SHP77 (cell line): ENCODE results near the gene KCTD20.
"Not testable (repeated sequence)": the region's sequence is repeated elsewhere in the genome, so short reads cannot be mapped to it uniquely, and the experiment has no call there.

ENCODE experiments used
- DNase-seq, 2 experiments: peaks; one replicate each; lab custom pipeline; 2025; lab: John Stamatoyannopoulos, UW

Gene KCTD20

GRCh38 chr6:36442671-36443470, at the start of gene KCTD20, which contains the start of gene PXT1:
TSS of gene KCTD20 (plus strand) at chr6:36443000. CDS start at chr6:36470098, 27,098 bp downstream.
TSS of gene PXT1 (minus strand) at chr6:36442854. CDS start at chr6:36426082, 16,772 bp downstream.
- DNase-seq = peak; percentile 75 to 86

GRCh38 chr6:36399970-36400369, 42.8 kb upstream of the KCTD20 start:
- no peak for DNase-seq

GRCh38 chr6:36402481-36402880, 40.3 kb upstream of the KCTD20 start:
- no peak for DNase-seq

GRCh38 chr6:36404164-36404563, 38.6 kb upstream of the KCTD20 start:
- no peak for DNase-seq

- not testable (repeated sequence) for DNase-seq
These were observed 33.1 kb upstream of the KCTD20 start for GRCh38 chr6:36409718-36410117.

- DNase-seq = no peak
These were observed 29.0 kb upstream of the KCTD20 start for GRCh38 chr6:36413489-36414480.

- DNase-seq = no peak
These were observed 28.3 kb upstream of the KCTD20 start for GRCh38 chr6:36414481-36414880.

GRCh38 chr6:36418558-36418957, 24.2 kb upstream of the KCTD20 start:
- DNase-seq = no peak

- no peak for DNase-seq
These were observed 23.5 kb upstream of the KCTD20 start for GRCh38 chr6:36419310-36419709.

- DNase-seq = no peak
These were observed 20.1 kb upstream of the KCTD20 start for GRCh38 chr6:36422714-36423100.

GRCh38 chr6:36423101-36423824, 19.5 kb upstream of the KCTD20 start:
- DNase-seq = peak; percentile 97 to 99

GRCh38 chr6:36426622-36427021, 16.2 kb upstream of the KCTD20 start:
- no peak for DNase-seq

GRCh38 chr6:36428911-36429310, 13.9 kb upstream of the KCTD20 start:
- DNase-seq = no peak

- DNase-seq = no peak
These were observed 12.4 kb upstream of the KCTD20 start for GRCh38 chr6:36430351-36430750.

GRCh38 chr6:36431197-36431596, 11.6 kb upstream of the KCTD20 start:
- no peak for DNase-seq

- DNase-seq = no peak
These were observed 10.6 kb upstream of the KCTD20 start for GRCh38 chr6:36432151-36432671.

GRCh38 chr6:36436466-36436865, 6.3 kb upstream of the KCTD20 start:
- no peak for DNase-seq

- DNase-seq = peak; percentile 95 to 96
These were observed 1.4 kb upstream of the KCTD20 start for GRCh38 chr6:36441307-36441894.

GRCh38 chr6:36442103-36442670, 613 bp upstream of the KCTD20 start:
- no peak for DNase-seq

- peak; percentile 15 to 42 for DNase-seq
These were observed 950 bp downstream of the KCTD20 start for GRCh38 chr6:36443471-36444428.
